ENCODE results near the gene DPPA4.

DPPA4 gene

DNA sequence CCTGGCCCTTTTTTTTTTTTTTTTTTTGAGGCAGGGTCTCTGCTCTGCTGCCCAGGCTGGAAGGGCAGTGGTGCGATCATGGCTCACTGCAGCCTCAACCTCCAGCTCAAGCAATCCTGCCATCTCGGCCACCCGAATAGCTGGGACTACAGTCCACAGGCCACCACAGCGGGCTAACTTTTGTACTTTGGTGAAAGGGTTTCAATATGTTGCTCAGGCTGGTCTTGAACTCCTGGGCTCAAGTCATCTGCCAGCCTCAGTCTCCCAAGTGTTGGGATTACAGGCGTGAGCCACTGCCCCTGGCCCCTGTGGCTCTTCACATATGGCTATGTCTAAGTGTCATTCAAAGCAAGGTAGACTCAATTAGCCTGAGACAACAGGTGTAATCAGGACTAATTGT lies 12.2 kb downstream of the DPPA4 start:
- H3K4me3 ChIP-seq (ENCODE audit: low read length): no peak overlapping the region
- no peak for TF ChIP-seq ZNF274 (IDR thresholded peaks at IDR 0.05; ENCODE audit: low read depth, low read length)

- no peak for TF ChIP-seq ZNF274 (IDR thresholded peaks at IDR 0.05; ENCODE audit: low read depth, low read length)
- no peak within 1 kb of the TSS for H3K4me3 ChIP-seq (ENCODE audit: low read length)
These were observed 21.1 kb downstream of the DPPA4 start, which contains the start of gene DPPA2 for GRCh38 chr3:109316162-109316730. TSS of gene DPPA2 (minus strand) at chr3:109316517. CDS start at chr3:109314542, 1,975 bp downstream.

GRCh38 chr3:109313061-109313460 lies 24.3 kb downstream of the DPPA4 start:
- no peak for TF ChIP-seq ZNF274 (IDR thresholded peaks at IDR 0.05; ENCODE audit: low read depth, low read length)
- no peak overlapping the region for H3K4me3 ChIP-seq (ENCODE audit: low read length)

DNA sequence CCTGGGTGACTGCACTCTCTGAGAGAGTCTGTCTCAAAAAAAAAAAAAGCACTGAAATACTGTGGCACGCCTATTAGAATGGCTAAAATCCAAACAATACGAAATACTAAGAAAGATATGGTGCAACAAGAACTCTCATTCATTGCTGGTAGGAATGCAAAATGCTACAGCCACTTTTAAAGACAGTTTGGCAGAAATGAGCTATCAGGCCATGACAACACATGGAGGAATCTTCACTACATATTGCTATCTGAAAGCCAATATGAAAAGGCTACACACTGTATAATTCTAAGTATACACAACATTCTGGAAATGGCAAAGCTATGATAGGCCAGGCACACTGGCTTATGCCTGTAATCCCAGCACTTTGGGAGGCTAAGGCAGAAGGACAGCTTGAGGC lies 39.9 kb downstream of the DPPA4 start:
- TF ChIP-seq ZNF274 (IDR thresholded peaks at IDR 0.05; ENCODE audit: low read depth, low read length): no peak
- H3K4me3 ChIP-seq (ENCODE audit: low read length): no peak overlapping the region

DNA sequence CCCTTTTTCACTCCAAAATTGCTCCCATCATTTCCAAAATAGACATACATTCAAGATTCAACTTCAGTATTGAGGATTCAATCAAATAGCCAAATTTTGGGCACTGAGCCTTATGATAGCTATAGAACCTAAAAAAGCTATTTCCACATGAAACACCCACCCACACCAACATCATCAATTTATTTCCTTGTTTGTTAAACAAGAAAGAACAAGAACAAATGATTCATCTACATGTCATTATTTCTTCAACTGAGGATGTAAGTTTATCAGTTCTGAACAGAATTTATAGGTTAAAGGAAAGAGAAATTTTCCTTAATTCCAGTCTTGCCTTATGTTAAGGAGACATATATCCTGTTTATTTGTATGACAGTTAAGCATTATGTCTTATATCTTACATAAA lies 53.3 kb downstream of the DPPA4 start:
- H3K4me3 ChIP-seq (ENCODE audit: low read length): no peak overlapping the region
- TF ChIP-seq ZNF274 (IDR thresholded peaks at IDR 0.05; ENCODE audit: low read depth, low read length): no peak

DNA sequence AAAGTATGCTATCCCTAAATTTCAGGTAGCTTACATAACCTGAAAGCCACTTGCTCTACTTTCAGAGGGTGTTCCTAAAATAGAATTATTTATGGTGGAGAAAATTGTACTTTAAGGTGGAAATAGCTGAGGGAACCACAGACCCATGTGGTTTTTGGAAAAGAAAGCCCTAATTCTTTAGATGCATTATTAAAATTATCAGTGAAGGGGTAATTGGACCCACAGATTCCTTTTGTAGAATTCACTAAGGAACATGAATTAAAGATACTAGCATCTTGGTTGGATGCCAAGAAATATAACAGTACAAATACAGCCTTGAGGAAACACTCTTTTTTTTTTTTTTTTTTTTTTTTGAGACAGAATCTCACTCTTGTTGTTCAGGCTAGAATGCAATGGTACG lies 58.8 kb downstream of the DPPA4 start:
- TF ChIP-seq ZNF274 (IDR thresholded peaks at IDR 0.05; ENCODE audit: low read depth, low read length): no peak
- no peak overlapping the region for H3K4me3 ChIP-seq (ENCODE audit: low read length)

DNA sequence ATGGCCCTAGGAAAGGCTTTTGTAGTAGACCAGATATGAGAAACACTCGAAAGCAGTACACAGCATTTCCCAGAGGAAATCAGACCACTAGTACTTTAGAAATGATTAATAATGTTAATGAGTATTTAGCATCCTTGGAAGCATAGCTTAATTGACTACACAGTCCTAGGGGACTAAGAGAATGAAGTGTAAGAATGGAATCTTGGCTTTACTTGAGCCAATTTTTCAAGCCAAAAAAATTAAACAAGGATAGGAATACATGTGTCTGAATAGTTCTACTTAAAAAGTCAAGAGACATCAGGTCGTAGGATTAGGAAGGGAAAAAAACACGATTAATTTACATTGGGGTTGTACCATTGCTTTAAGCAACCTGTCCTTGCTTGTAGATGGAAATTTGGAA lies 59.2 kb downstream of the DPPA4 start:
- no peak for TF ChIP-seq ZNF274 (IDR thresholded peaks at IDR 0.05; ENCODE audit: low read depth, low read length)
- no peak overlapping the region for H3K4me3 ChIP-seq (ENCODE audit: low read length)

All from GM08714 (cell line).